Spleen (tissue), 7 donors: ENCODE measurements around the gene NRXN2.

ENCODE experiments used
- POLR2A ChIP-seq, 3 donors: fragments of 450-650 bp; IDR thresholded peaks; one replicate each; pipeline ENCODE4 v1.5.1; 2017; ENCODE audit warnings: antibody characterized with exemption in 3 of 3, mild to moderate bottlenecking in 1 of 3
- POLR2AphosphoS5 ChIP-seq, 3 donors: sonication (generic); formaldehyde crosslinking; IDR thresholded peaks; one replicate each; pipeline ENCODE4 v1.5.1; 2017; ENCODE audit warnings: antibody characterized with exemption in 3 of 3
- TF ChIP-seq, protein P1 (sequence below), 11 experiments: fragments of 200-600 bp in 7 of 11; fragments of 450-650 bp in 4 of 11; sonication (generic) in 4 of 11; IDR thresholded peaks in 8 of 11; conservative IDR thresholded peaks in 3 of 11; 1 replicate in 7 of 11; 2 replicates in 4 of 11; pipeline versions ENCODE4 v1.4.0 to v1.8.0; 2016 to 2021; ENCODE audit warnings: antibody characterized with exemption in 11 of 11, inconsistent platforms in 4 of 11, mild to moderate bottlenecking in 1 of 11
- donor health status: DM: no; HTN: no; CAD: no; lungs with moderate emphysema.
- donor health status: DM: no; HTN: no; CAD: no.
- donor health status: DM: no; HTN: no; CAD: no.

DNA sequence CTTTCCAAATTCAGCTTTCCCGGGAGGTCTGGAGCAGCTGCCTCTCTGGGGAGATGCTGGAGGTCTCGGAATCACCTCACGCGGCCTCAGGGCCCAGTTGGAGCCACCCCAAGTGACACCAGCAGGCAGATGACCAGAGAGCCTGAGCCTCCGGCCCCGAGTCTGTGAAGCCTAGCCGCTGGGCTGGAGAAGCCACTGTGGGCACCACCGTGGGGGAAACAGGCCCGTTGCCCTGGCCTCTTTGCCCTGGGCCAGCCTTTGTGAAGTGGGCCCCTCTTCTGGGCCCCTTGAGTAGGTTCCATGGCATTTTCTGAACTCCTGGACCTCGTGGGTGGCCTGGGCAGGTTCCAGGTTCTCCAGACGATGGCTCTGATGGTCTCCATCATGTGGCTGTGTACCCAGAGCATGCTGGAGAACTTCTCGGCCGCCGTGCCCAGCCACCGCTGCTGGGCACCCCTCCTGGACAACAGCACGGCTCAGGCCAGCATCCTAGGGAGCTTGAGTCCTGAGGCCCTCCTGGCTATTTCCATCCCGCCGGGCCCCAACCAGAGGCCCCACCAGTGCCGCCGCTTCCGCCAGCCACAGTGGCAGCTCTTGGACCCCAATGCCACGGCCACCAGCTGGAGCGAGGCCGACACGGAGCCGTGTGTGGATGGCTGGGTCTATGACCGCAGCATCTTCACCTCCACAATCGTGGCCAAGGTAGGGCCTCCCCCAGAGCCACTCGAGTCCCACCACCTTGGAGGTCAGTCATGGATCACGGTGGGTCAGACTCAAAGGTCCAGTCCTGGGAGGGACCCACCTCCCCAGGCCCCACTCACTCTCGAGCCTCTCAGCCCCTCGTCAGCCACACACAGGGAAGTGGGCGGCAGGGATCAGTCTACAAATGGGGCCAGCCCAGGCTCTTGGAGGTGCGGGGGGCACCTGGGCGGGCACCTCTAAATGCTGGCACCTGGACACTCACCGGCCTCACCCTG, 131.5 kb downstream of the NRXN2 start:
- TF ChIP-seq, protein P1, sequence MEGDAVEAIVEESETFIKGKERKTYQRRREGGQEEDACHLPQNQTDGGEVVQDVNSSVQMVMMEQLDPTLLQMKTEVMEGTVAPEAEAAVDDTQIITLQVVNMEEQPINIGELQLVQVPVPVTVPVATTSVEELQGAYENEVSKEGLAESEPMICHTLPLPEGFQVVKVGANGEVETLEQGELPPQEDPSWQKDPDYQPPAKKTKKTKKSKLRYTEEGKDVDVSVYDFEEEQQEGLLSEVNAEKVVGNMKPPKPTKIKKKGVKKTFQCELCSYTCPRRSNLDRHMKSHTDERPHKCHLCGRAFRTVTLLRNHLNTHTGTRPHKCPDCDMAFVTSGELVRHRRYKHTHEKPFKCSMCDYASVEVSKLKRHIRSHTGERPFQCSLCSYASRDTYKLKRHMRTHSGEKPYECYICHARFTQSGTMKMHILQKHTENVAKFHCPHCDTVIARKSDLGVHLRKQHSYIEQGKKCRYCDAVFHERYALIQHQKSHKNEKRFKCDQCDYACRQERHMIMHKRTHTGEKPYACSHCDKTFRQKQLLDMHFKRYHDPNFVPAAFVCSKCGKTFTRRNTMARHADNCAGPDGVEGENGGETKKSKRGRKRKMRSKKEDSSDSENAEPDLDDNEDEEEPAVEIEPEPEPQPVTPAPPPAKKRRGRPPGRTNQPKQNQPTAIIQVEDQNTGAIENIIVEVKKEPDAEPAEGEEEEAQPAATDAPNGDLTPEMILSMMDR (IDR thresholded peaks at IDR 0.05 in 8 of 11, conservative IDR thresholded peaks at IDR 0.05 in 3 of 11) = no peak
- TF ChIP-seq POLR2AphosphoS5 (IDR thresholded peaks at IDR 0.05) (no peak), POLR2A (IDR thresholded peaks at IDR 0.05) (no peak)
